ENCODE data around the gene NYAP1.

GRCh38 chr7:100490483-100491191 lies 6.9 kb downstream of the NYAP1 start:
- TF ChIP-seq CTCF (conservative IDR thresholded peaks at IDR 0.05; ENCODE audit: low read length) (no peak), EZH2phosphoT487 (IDR thresholded peaks at IDR 0.05; ENCODE audit: borderline replicate concordance, low read depth, low read length) (no peak)
